Measurements from ENCODE around the gene ANKRD9.

ANKRD9 gene

GRCh38 chr14:102548616-102549240 is 39.2 kb upstream of the ANKRD9 start:
- H3K4me3 ChIP-seq (ENCODE audit: insufficient read depth, low read length, poor library complexity, severe bottlenecking): no peak overlapping the region
- no peak overlapping the region for H3K4me2 ChIP-seq (ENCODE audit: low read depth, low read length, poor library complexity, severe bottlenecking)
- no peak overlapping the region for H2AFZ ChIP-seq (ENCODE audit: low read depth, low read length, severe bottlenecking)
- no peaks in the 10 kb centered on the region for H3F3A ChIP-seq (ENCODE audit: insufficient read depth)
- H3K9me3 ChIP-seq (ENCODE audit: insufficient read depth, low read length): no peaks in the 10 kb centered on the region
- no peaks in the 10 kb centered on the region for H3K9me2 ChIP-seq (replicated peaks; ENCODE audit: insufficient read depth, low read length)
- no peak overlapping the region for H3K27ac ChIP-seq (ENCODE audit: low read depth, low read length)
- no peaks in the 10 kb centered on the region for H4K20me1 ChIP-seq (ENCODE audit: low read depth, low read length)
- H3K36me3 ChIP-seq (ENCODE audit: low read length): no peaks in the 10 kb centered on the region
- TF ChIP-seq EZH2phosphoT487 (conservative IDR thresholded peaks at IDR 0.05; ENCODE audit: low read length) (no peak), CTCF (IDR thresholded peaks at IDR 0.05; ENCODE audit: insufficient read depth, low read length, poor library complexity, severe bottlenecking) (no peak)
- H3K27me3 ChIP-seq (ENCODE audit: low read length): no peaks in the 10 kb centered on the region; the same call in 1 of the 2 replicates
- no peak overlapping the region for H3K9ac ChIP-seq (ENCODE audit: low read length)
- no peaks in the 10 kb centered on the region for H3K79me2 ChIP-seq (ENCODE audit: insufficient read depth, low read length)

- Histone ChIP-seq H3K79me2 (ENCODE audit: insufficient read depth, low read length) (no peaks in the 10 kb centered on the region), H3K27me3 (ENCODE audit: low read length) (no peaks in the 10 kb centered on the region; the same call in 1 of the 2 replicates), H3K27ac (ENCODE audit: low read depth, low read length) (no peak overlapping the region), H4K20me1 (ENCODE audit: low read depth, low read length) (no peaks in the 10 kb centered on the region), H3K36me3 (ENCODE audit: low read length) (no peaks in the 10 kb centered on the region), H3K9me2 (replicated peaks; ENCODE audit: insufficient read depth, low read length) (no peaks in the 10 kb centered on the region), H2AFZ (ENCODE audit: low read depth, low read length, severe bottlenecking) (no peak overlapping the region), H3K4me3 (ENCODE audit: insufficient read depth, low read length, poor library complexity, severe bottlenecking) (no peak overlapping the region), H3K9ac (ENCODE audit: low read length) (no peak overlapping the region), H3K9me3 (ENCODE audit: insufficient read depth, low read length) (no peaks in the 10 kb centered on the region), H3K4me2 (ENCODE audit: low read depth, low read length, poor library complexity, severe bottlenecking) (no peak overlapping the region), H3F3A (ENCODE audit: insufficient read depth) (no peaks in the 10 kb centered on the region)
- TF ChIP-seq EZH2phosphoT487 (conservative IDR thresholded peaks at IDR 0.05; ENCODE audit: low read length): no peak
These were observed 36.1 kb upstream of the ANKRD9 start for GRCh38 chr14:102545461-102546265.

GRCh38 chr14:102544747-102545460 is 35.3 kb upstream of the ANKRD9 start:
- TF ChIP-seq EZH2phosphoT487 (conservative IDR thresholded peaks at IDR 0.05; ENCODE audit: low read length): no peak
- TF ChIP-seq CTCF (IDR thresholded peaks at IDR 0.05; ENCODE audit: insufficient read depth, low read length, poor library complexity, severe bottlenecking): no peak
- Histone ChIP-seq H2AFZ (ENCODE audit: low read depth, low read length, severe bottlenecking) (no peak overlapping the region), H3K36me3 (ENCODE audit: low read length) (no peaks in the 10 kb centered on the region), H3K9me2 (replicated peaks; ENCODE audit: insufficient read depth, low read length) (no peaks in the 10 kb centered on the region), H3K4me3 (ENCODE audit: insufficient read depth, low read length, poor library complexity, severe bottlenecking) (no peak overlapping the region), H3K9me3 (ENCODE audit: insufficient read depth, low read length) (no peaks in the 10 kb centered on the region), H3K4me2 (ENCODE audit: low read depth, low read length, poor library complexity, severe bottlenecking) (peak overlapping the region; percentile 33), H3F3A (ENCODE audit: insufficient read depth) (no peaks in the 10 kb centered on the region), H3K27ac (ENCODE audit: low read depth, low read length) (no peak overlapping the region), H3K27me3 (ENCODE audit: low read length) (no peaks in the 10 kb centered on the region; the same call in 1 of the 2 replicates), H4K20me1 (ENCODE audit: low read depth, low read length) (no peaks in the 10 kb centered on the region), H3K9ac (ENCODE audit: low read length) (no peak overlapping the region), H3K79me2 (ENCODE audit: insufficient read depth, low read length) (no peaks in the 10 kb centered on the region)

Data from SU-DHL-6 (cell line).